ENCODE measurements around the gene APBA2. TPM values are rescaled to one million over a fixed set of nuclear protein-coding genes. Genes with fewer than 3 reads are reported as not detected.

Gene APBA2
- total and polyA plus RNA-seq, 10 of the 15 experiments (the other 5 are each of a cell fraction or from before 2014, with no cell fraction given), result 0.06 to 0.26 (median 0.07) TPM; not detected in 7

- TF ChIP-seq BCL3 (IDR thresholded peaks at IDR 0.05; ENCODE audit: borderline replicate concordance, insufficient read depth, low read depth, low read length, poor library complexity, severe bottlenecking) (no peak), EGR1 (IDR thresholded peaks at IDR 0.05; ENCODE audit: borderline replicate concordance in 1 of 2, low read depth in 2 of 2, low read length in 2 of 2) (no peak), RB1 (IDR thresholded peaks at IDR 0.05; ENCODE audit: borderline replicate concordance) (no peak), ZSCAN29 (IDR thresholded peaks at IDR 0.05) (no peak)
Observed at GRCh38 chr15:29121369-29121656, 235.5 kb downstream of the APBA2 start (continued).

- POLR2A ChIA-PET, result no interaction called here
- TF ChIP-seq NRF1 (conservative IDR thresholded peaks at IDR 0.05; ENCODE audit: low read depth, low read length) (no peak), CHD1 (IDR thresholded peaks at IDR 0.05; ENCODE audit: low read depth, low read length) (no peak), SUZ12 (IDR thresholded peaks at IDR 0.05; ENCODE audit: unreplicated experiment) (no peak), BCL3 (IDR thresholded peaks at IDR 0.05; ENCODE audit: borderline replicate concordance, insufficient read depth, low read depth, low read length, poor library complexity, severe bottlenecking) (no peak), SIX5 (IDR thresholded peaks at IDR 0.05; ENCODE audit: low read depth, low read length, severe bottlenecking) (no peak), CHD2 (IDR thresholded peaks at IDR 0.05; ENCODE audit: borderline replicate concordance, low read depth, low read length) (no peak), SP1 (IDR thresholded peaks at IDR 0.05; ENCODE audit: low read depth, low read length) (no peak), KLF5 (IDR thresholded peaks at IDR 0.05; ENCODE audit: partially characterized antibody) (no peak), BCL11A (IDR thresholded peaks at IDR 0.05; ENCODE audit: low read depth, low read length) (no peak), MTA3 (IDR thresholded peaks at IDR 0.05; ENCODE audit: borderline replicate concordance, low read length) (no peak), PML (IDR thresholded peaks at IDR 0.05; ENCODE audit: low read length) (no peak), RELB (IDR thresholded peaks at IDR 0.05; ENCODE audit: low read depth) (no peak), TBL1XR1 (IDR thresholded peaks at IDR 0.05; ENCODE audit: low read depth, low read length) (no peak), POLR2AphosphoS2 (IDR thresholded peaks at IDR 0.05; ENCODE audit: low read depth, low read length) (no peak), BHLHE40 (IDR thresholded peaks at IDR 0.05; ENCODE audit: borderline replicate concordance in 1 of 2, low read depth in 2 of 2, low read length in 1 of 2) (no peak)
Observed at GRCh38 chr15:29121907-29122306, 236.1 kb downstream of the APBA2 start.

More at GRCh38 chr15:29121907-29122306, 236.1 kb downstream of the APBA2 start:
- in situ Hi-C loops (cut with MboI), result loop anchor here (25.0 kb wide), 1 partner anchor 940 kb away; no protein-coding TSS in a partner anchor
- WGBS (ENCODE audit: insufficient coverage, insufficient replicate concordance, low lambda C conversion rate, missing lambda C conversion rate), result 2% methylated on average over 9 of the region's 9 CpGs
- H3K9ac ChIP-seq (ENCODE audit: control insufficient read depth, insufficient read depth, low read length), result no peak overlapping the region
- RAD21 ChIA-PET (ENCODE audit: unreplicated experiment), result no interaction called here
- H3K36me3 ChIP-seq (ENCODE audit: control insufficient read depth in 2 of 2, insufficient read depth in 2 of 2, low read length in 1 of 2), result no peaks in the 10 kb centered on the region
- no peaks in the 10 kb centered on the region for H3K4me1 ChIP-seq (ENCODE audit: control insufficient read depth, insufficient read depth, low read length)
- H2AFZ ChIP-seq (ENCODE audit: control insufficient read depth, low read depth, low read length), result no peak overlapping the region
- H3K4me3 ChIP-seq, result no peak overlapping the region
- no peak overlapping the region for H3K4me2 ChIP-seq (ENCODE audit: control insufficient read depth, insufficient read depth)
- H3K79me2 ChIP-seq (ENCODE audit: control insufficient read depth, insufficient read depth, low read length), result no peaks in the 10 kb centered on the region
- FAIRE-seq, result no peak
- DNase-seq (ENCODE audit: low read depth, low spot score), result no peak
- SMC1A ChIA-PET (ENCODE audit: uncharacterized antibody, unreplicated experiment), result no interaction called here
- CTCF ChIA-PET, result interaction anchor here (0.9 to 1.1 kb wide), 2 partner anchors 18 to 20 kb away, joined by 4 read pairs; no protein-coding TSS in a partner anchor
- no peak overlapping the region for H3K27ac ChIP-seq (ENCODE audit: control insufficient read depth, insufficient read depth)
- H3K27me3 ChIP-seq (replicated peaks in 1 of 2; ENCODE audit: control insufficient read depth in 2 of 2, insufficient read depth in 2 of 2, low read length in 1 of 2), result no peaks in the 10 kb centered on the region
- BruUV-seq (replicated peaks), result no TSS peak
- no peaks in the 10 kb centered on the region for H4K20me1 ChIP-seq (ENCODE audit: control insufficient read depth, insufficient read depth)
- ATAC-seq, result no peak
- intact Hi-C loops (cut with micrococcal nuclease; ENCODE audit: unreplicated experiment), result no loop called here
- no peaks in the 10 kb centered on the region for H3K9me3 ChIP-seq (replicated peaks; ENCODE audit: control insufficient read depth, insufficient read depth, low read length)
